Fibroblast of skin of scalp (primary cell): ENCODE measurements around the gene TFB1M. TPM values are rescaled to one million over a fixed set of nuclear protein-coding genes. Genes with fewer than 3 reads are reported as not detected.
A peak's percentile ranks its signal among the peaks of the same experiment; 100 is the strongest.
"Not testable (repeated sequence)": the region's sequence is repeated elsewhere in the genome, so short reads cannot be mapped to it uniquely, and the experiment has no call there.

ENCODE experiments used
- DNase-seq: peaks from one replicate; pipeline ENCODE4 v3.0.0-alpha.2; 2013
- polyA plus RNA-seq, 2 experiments: library from polyadenylated mRNA; unstranded; fragments of 120-200 nt; gene quantifications; one replicate each; pipeline ENCODE4 v1.2.1, GENCODE V29; 2013; ENCODE audit not compliant: insufficient read length in 2 of 2

Gene TFB1M
- 8.5 TPM for polyA plus RNA-seq (2013, experiment 1 of 2; ENCODE audit: insufficient read length)
- polyA plus RNA-seq (2013, experiment 2 of 2; ENCODE audit: insufficient read length) = 8.9 TPM

DNA sequence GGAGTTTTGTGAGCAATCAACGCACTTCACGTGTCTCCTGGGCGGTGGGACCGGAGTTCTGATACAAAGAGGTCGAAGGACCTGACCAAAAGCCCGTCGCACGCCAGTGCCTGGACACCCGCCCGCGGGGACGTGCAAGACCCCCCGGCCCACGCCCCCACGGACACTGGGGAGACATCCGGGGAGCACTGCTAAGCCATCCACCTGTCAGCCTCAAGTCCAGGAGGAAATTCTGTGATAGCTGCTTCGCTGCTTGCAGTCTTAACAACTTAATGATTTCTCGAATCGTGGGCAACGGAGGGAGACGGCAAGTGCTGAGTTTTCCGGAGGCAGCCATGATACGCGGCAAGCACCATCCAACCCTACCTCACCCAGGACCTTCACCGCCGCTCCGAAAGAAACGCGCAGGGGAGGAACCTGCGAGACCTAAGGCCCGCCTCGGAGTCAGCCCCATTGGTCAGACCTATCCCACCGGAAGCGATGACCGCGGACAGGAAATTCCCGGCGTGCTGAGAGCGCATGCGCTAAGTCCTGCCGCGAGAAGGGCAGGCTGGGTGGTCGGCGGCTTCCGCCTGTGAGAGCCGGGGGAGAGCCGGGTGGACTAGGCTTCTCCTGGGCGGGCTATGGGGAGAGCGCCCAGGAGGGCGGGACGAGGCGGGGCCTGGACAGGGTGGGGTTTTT, at the start of gene TFB1M:
Gene TFB1M (minus strand): TSS at position 393 of the 681 bp plus-strand sequence. CDS start 56 bp downstream, at position 337.
- DNase-seq = peak; percentile 99

- not testable (repeated sequence) for DNase-seq
Observed at GRCh38 chr6:155364021-155364420, 49.7 kb upstream of the TFB1M start.

- DNase-seq = not testable (repeated sequence)
Observed at GRCh38 chr6:155362968-155363632, 48.8 kb upstream of the TFB1M start.

GRCh38 chr6:155354167-155354566, 39.9 kb upstream of the TFB1M start:
- no peak for DNase-seq

DNA sequence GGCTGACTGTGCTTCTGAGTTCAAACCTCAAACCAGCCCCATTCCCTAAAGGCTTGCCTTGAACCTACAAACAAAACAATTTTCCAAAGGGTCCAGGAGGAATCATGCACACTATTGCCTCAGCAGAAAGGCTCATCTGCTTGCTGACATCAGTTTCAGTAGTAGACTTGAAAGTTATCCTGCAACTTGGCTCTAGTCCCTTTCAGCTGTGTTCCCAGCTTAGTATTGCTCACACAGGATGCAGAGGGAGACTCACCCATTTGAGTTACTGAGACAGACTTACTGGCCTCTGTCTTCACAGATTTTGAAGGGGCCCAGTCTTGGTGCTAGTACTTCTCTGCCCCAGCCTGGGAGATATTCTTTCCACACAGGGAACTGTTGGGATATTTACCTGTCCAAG, 38.5 kb upstream of the TFB1M start:
- peak; percentile 8 for DNase-seq

DNA sequence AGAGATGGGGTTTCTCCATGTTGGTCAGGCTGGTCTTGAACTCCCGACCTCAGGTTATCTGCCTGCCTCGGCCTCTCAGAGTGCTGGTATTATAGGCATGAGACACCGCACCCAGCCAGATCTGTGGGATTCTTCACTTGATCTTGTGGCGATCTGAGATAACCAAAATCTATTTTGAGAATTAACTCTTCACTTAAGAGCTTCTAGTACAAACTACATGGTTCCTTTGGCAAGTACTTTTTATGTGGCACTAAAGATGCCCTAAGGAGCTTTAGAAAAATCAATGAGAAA, 37.8 kb upstream of the TFB1M start:
- no peak for DNase-seq

DNA sequence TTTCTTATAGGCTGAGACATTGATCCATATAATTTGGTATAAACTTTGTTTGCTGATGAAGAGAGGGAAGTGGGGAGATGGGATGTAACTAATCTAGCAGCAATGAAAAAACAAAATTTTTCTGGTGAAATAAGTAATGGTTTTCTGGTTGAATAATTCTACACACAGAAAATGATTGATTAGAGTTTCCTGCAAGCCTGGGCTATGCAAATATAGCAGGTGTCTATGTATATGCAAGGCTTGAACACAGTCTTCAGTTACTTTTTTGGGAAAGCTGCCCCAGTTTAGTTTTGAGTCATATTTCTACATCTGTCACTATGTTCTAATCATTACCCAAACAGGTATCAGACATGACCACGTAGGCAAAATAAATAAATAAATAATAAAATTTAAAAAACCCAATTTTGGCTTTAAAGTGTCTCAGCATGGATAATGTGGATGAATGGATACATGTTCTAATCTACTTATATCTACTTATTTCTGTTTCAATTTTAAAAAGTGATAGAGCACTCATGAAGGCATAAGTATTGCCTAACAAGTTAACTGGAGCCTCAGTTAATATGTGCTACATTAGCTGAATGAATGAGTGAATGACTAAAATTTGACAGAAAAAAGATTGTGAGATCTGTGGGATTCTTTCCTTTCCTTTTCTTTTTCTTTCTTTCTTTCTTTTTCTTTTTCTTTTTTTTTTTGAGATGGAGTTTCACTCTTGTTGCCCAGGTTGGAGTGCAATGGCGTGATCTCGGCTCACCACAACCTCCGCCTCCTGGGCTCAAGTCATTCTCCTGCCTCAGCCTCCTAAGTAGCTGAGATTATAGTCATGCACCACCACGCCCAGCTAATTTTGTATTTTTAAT, 37.2 kb upstream of the TFB1M start:
- no peak for DNase-seq

DNA sequence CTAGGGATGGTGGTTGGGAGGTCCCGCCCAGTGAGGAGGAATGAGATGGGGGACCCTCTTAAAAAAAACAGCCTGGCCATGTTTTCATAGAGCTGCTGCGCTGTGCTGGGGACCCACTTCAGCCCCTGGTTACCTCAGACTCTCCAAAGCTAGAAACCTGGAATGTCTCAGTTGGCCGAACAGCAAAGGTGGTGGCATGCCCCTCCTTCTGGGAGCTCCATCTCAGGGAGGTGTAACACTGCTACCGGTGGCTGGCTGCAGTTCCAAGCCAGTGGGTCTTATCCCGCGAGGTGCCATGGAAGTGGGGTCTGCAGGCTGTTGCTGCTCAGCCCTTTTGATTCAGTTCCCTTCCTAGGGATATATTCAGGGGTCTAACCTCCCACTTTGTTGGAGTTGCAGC, 35.7 kb upstream of the TFB1M start:
- no peak for DNase-seq

DNA sequence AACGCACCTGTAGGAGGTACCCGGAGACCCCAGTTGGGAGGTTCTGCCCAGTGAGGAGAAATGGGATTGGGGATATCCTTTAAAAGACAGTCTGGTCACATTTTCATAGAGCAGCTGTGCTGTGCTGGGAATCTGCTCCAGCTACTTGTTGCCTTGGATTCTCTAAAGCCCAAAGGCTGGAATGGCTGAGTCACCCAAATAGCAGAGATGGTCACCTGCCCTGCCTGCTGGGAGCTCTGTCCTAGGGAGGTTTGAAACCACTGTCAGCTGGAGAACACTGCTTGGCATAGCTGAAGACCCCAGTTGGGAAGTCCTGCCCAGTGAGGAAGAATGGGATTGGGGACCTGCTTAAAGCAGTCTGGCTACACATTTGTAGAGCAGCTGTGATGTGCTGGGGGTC, 34.8 kb upstream of the TFB1M start:
- DNase-seq = peak; percentile 29

GRCh38 chr6:155347800-155348199, 33.5 kb upstream of the TFB1M start:
- DNase-seq = no peak

DNA sequence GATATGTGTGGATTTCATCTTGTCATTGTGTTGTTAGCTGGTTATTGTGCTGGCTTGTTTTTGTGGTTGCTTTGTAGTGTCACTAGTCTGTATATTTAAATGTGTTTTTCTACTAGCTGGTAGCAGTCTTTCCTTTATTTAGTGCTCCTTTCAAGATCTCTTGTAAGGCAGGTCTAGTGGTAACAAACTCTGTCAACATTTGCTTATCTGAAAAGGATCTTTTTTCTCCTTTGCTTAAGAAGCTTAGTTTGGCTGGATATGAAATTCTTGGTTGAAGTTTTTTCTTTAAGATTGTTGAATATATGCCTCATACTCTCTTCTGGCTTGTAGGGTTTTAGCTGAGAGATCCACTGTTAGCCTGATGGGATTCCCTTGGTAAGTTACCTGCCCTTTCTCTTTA, 32.7 kb upstream of the TFB1M start:
- DNase-seq = no peak

GRCh38 chr6:155344341-155345006, 30.2 kb upstream of the TFB1M start:
- no peak for DNase-seq

DNA sequence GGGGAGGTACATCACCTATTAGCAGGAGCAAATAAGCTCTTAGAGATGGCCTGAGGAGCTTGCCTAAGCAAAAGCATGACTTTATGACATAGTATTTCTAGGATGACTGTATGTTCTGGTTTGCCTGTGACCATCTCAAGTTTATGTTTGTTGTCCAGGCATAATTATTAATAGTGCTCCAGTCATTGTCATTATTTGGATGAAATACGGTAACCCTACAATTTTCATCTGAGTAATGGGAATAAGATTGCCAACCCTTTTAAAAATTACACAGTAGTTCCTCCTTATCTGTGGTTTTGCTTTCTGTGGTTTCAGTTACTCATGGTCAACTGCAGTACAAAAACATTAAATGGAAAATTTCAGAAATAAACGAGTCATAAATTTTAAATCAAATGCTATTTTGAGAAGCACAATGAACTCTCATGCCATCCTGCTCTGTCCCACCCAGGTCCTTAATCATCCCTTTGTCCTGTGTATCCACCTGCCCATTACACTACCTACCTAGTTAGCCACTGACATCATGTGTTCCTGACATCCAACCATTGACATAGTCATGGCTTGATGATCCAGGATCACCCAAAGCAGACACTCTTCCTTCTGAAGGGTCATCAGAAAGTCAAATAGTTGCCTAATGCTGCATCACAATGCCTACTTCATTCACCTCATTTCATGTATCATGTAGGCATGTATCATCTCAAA, 27.0 kb upstream of the TFB1M start:
- DNase-seq = peak; percentile 47

GRCh38 chr6:155340464-155341129, 26.3 kb upstream of the TFB1M start:
- DNase-seq = peak; percentile 53

DNA sequence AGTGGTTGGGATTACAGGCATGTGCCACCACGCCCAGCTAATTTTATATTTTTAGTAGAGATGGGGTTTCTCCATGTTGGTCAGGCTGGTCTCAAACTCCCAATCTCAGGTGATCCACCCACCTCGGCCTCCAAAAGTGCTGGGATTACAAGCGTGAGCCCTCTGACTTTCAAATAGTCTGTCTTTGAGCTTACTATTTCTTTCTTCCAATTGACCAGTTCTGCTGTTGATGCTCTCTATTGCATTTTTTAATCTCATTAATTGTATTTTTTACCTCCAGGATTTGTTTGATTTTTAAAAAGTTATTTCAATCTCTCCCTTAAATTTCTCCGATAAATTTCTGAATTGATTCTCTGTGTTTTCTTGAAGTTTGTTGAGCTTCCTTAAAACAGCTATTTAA, 25.6 kb upstream of the TFB1M start:
- not testable (repeated sequence) for DNase-seq

- DNase-seq = not testable (repeated sequence)
Observed at GRCh38 chr6:155338237-155338636, 24.0 kb upstream of the TFB1M start.

GRCh38 chr6:155335265-155335664, 21.0 kb upstream of the TFB1M start:
- DNase-seq = no peak

DNA sequence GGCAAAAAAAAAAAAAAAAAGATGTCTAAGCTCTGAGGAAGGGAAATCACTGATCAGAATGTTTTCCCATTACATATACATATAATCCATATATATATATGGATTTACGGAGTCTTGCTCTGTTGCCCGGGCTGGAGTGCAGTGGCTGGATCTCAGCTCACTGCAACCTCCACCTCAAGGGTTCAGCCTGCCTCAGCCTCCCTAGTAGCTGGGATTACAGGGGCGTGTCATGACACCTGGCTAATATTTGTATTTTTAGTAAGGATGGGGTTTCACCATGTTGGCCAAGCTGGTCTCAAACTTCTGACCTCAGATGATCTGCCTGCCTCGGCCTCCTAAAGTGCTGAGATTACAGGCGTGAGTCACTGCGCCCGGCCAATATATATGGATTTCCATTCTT, 19.8 kb upstream of the TFB1M start:
- DNase-seq = not testable (repeated sequence)

GRCh38 chr6:155333414-155333813, 19.1 kb upstream of the TFB1M start:
- no peak for DNase-seq

GRCh38 chr6:155330922-155331321, 16.6 kb upstream of the TFB1M start:
- DNase-seq = no peak

DNA sequence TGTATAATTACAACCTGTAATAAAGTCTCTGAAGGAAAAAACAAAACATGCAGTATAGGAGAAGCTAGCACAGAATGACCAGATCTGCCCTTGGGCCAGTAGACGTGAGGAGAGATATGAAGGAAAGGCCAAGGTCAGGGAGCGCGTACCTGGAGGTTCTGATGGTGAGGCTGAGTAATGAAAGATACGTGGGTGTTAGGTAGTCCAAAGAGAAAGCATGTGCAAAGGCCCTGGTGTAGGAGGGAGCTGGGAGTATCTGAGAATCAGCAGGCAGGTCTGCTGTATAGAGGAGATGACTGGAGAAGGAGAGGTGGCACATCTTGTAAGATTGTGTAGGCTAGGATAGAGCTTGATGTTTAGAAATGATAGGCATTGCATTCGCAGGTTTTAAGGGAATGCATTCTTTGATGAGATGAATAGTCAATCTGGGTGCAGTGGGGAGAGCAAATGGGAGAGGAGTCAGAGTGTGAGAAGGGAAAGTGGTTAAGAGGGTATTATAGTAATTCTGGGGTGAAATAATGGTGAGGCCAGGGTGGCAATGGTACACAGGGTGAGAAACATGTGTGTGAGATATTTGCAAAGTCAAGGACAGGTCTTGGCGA, 15.9 kb upstream of the TFB1M start:
- DNase-seq = no peak
